MCF 10A (cell line): ENCODE data around the gene RTP5. TPM values are rescaled to one million over a fixed set of nuclear protein-coding genes. Genes with fewer than 3 reads are reported as not detected.

ENCODE experiments used
- BruUV-seq: library from RNA; stranded (reverse); fragments of 400-500 nt; replicated peaks from 2 replicates; lab custom pipeline; 2021; lab: Mats Ljungman, UMichigan
- CTCF ChIA-PET: fragments of 300-600 bp; sonication (Branson Sonifier 250); formaldehyde crosslinking; extraction: SDS; loops from one replicate; lab custom pipeline; 2021; ENCODE audit warnings: antibody characterized with exemption, inconsistent platforms; lab: Yijun Ruan, JAX
- POLR2A ChIA-PET: fragments of 300-600, 350-650 bp; sonication (Branson Sonifier 250); formaldehyde crosslinking; extraction: SDS; loops from one replicate; lab custom pipeline; 2020; ENCODE audit warnings: antibody characterized with exemption, inconsistent platforms; lab: Yijun Ruan, JAX
- DNase-seq: peaks from one replicate; pipeline ENCODE4 v3.0.0-alpha.2; 2018; ENCODE audit not compliant: unreplicated experiment
- H3K27ac Mint-ChIP-seq: one replicate; pipeline ENCODE4 v1.8.0; 2022; ENCODE audit warnings: mild to moderate bottlenecking, low read depth, mixed read lengths; ENCODE audit not compliant: unreplicated experiment
- H3K27me3 Mint-ChIP-seq: one replicate; pipeline ENCODE4 v1.8.0; 2022; ENCODE audit warnings: mixed read lengths; ENCODE audit not compliant: insufficient read depth, unreplicated experiment
- H3K36me3 Mint-ChIP-seq: one replicate; pipeline ENCODE4 v1.8.0; 2022; ENCODE audit warnings: mild to moderate bottlenecking, moderate library complexity, mixed read lengths; ENCODE audit not compliant: insufficient read depth, unreplicated experiment
- H3K4me1 Mint-ChIP-seq: one replicate; pipeline ENCODE4 v1.8.0; 2022; ENCODE audit warnings: mixed read lengths; ENCODE audit not compliant: insufficient read depth, unreplicated experiment
- H3K4me3 Mint-ChIP-seq: one replicate; pipeline ENCODE4 v1.8.0; 2022; ENCODE audit warnings: mild to moderate bottlenecking, moderate library complexity, mixed read lengths; ENCODE audit not compliant: unreplicated experiment
- H3K9me3 Mint-ChIP-seq: one replicate; pipeline ENCODE4 v1.8.0; 2022; ENCODE audit warnings: mixed read lengths; ENCODE audit not compliant: unreplicated experiment
- intact Hi-C: fragments of 100-400 bp; cut with micrococcal nuclease; formaldehyde crosslinking; loops from 2 replicates; pipeline ENCODE4 v1.14.1; 2022
- total RNA-seq: library from RNA; stranded (reverse); gene quantifications from 2 replicates; pipeline ENCODE4 v1.2.3, GENCODE V29; 2022
- TF ChIP-seq, protein P1 (sequence below): fragments of 200-600 bp; IDR thresholded peaks from one replicate; pipeline ENCODE4 v1.8.0; 2022; ENCODE audit warnings: antibody characterized with exemption, mild to moderate bottlenecking; ENCODE audit not compliant: unreplicated experiment

The RTP5 gene
- total RNA-seq, 1 experiment from 2014 or later = not detected

DNA sequence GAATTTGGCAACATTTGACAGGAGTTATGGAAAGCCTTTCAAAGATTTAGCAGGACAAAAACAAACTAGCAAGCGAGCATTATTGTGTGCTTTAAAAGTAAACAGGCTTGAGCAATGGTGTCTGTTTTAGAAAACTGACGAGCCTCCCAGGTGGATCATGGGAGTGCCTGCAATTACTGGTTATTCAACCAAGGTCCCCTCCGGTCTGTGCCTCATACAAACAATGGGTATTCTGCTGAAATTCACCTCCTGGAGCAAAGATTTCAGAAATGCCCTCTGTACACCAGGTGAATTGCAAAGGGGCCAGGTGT, 22.4 kb downstream of the RTP5 start:
- H3K4me1 Mint-ChIP-seq = no peaks in the 10 kb centered on the region
- H3K36me3 Mint-ChIP-seq = peaks cover 13% of the 10 kb centered on the region
- no peaks in the 10 kb centered on the region for H3K27me3 Mint-ChIP-seq
- intact Hi-C loops = no loop called here
- POLR2A ChIA-PET = no interaction called here
- no peak overlapping the region for H3K27ac Mint-ChIP-seq
- H3K4me3 Mint-ChIP-seq = no peak overlapping the region
- CTCF ChIA-PET = interaction anchor here (0.9 kb wide), 1 partner anchor 61 kb away, joined by 3 read pairs; no protein-coding TSS in a partner anchor
- no peaks in the 10 kb centered on the region for H3K9me3 Mint-ChIP-seq
- no peak for DNase-seq
- no TSS peak for BruUV-seq
- TF ChIP-seq, protein P1, sequence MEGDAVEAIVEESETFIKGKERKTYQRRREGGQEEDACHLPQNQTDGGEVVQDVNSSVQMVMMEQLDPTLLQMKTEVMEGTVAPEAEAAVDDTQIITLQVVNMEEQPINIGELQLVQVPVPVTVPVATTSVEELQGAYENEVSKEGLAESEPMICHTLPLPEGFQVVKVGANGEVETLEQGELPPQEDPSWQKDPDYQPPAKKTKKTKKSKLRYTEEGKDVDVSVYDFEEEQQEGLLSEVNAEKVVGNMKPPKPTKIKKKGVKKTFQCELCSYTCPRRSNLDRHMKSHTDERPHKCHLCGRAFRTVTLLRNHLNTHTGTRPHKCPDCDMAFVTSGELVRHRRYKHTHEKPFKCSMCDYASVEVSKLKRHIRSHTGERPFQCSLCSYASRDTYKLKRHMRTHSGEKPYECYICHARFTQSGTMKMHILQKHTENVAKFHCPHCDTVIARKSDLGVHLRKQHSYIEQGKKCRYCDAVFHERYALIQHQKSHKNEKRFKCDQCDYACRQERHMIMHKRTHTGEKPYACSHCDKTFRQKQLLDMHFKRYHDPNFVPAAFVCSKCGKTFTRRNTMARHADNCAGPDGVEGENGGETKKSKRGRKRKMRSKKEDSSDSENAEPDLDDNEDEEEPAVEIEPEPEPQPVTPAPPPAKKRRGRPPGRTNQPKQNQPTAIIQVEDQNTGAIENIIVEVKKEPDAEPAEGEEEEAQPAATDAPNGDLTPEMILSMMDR = no peak

DNA sequence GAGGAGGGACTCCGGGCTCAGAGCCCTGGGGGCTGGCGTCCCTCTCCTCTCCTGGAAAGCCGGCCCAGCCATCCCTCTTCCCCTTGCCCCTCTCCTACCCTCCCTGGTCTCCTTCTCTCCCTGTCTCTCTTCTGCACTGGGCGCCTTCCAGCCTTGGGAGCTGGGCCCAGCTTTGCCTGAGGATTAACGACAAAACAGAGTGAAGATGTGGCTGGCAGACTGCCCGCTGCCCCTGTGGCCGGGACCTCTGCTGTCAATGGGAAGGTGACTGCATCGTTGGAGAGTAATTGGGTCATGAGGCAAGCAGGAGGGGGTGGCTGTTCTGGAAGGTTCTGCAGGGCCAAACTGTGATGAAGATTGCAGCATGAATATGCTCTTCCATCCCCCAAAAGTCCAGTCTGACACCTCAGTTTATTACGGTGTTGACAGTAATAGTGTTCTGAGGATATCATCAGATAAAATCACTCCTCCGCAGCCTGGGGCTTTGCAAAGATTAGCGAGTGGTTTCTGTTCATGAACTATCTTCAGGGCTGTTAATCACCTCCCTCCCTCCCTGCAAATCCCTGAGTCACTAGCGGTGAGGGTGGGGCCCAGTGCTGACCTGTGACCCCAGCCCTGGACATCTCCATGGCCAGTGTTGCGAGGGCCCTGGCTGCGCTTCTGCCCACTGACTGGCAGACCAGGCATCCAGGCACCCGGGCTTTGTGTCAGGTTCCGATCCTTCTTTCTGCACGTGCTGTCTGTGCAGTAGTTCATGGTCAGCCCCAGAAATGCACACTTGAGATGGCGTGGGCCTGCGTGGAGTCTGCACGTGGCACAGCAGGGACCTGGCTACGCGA, 23.0 kb downstream of the RTP5 start:
- DNase-seq = no peak
- no TSS peak for BruUV-seq
- CTCF ChIA-PET = interaction anchor here (0.9 kb wide), 1 partner anchor 60 kb away, joined by 3 read pairs; no protein-coding TSS in a partner anchor
- Mint-ChIP-seq H3K27ac (no peak overlapping the region), H3K27me3 (no peaks in the 10 kb centered on the region), H3K36me3 (peaks cover 13% of the 10 kb centered on the region), H3K4me3 (no peak overlapping the region), H3K4me1 (no peaks in the 10 kb centered on the region), H3K9me3 (no peaks in the 10 kb centered on the region)
- POLR2A ChIA-PET = no interaction called here
- intact Hi-C loops = no loop called here
- TF ChIP-seq, protein P1 = no peak

DNA sequence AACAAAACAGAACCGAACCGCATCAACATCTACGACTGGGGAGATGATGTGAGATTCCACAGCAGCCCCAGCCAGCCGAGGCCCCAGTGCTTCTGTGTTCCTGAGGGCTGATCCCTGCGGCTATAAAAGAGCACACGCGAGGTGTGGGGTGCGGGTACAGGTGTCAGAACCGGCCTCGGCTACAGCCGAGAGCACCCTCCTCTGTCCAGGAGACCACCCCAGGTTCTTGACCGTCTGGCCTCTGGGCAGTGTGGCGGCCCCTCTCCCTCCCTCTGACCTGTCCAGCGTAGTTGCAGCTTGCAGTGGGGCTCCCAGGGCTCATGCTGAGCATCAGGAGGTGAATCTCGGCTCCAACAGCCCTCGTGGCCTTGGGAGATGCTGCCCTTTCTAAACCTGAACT, 23.7 kb downstream of the RTP5 start:
- Mint-ChIP-seq H3K9me3 (no peaks in the 10 kb centered on the region), H3K4me3 (no peak overlapping the region), H3K27me3 (no peaks in the 10 kb centered on the region), H3K27ac (no peak overlapping the region), H3K4me1 (no peaks in the 10 kb centered on the region), H3K36me3 (peaks cover 13% of the 10 kb centered on the region)
- ChIA-PET POLR2A (no interaction called here), CTCF (no interaction called here)
- BruUV-seq = no TSS peak
- intact Hi-C loops = no loop called here
- DNase-seq = no peak
- TF ChIP-seq, protein P1 = no peak

DNA sequence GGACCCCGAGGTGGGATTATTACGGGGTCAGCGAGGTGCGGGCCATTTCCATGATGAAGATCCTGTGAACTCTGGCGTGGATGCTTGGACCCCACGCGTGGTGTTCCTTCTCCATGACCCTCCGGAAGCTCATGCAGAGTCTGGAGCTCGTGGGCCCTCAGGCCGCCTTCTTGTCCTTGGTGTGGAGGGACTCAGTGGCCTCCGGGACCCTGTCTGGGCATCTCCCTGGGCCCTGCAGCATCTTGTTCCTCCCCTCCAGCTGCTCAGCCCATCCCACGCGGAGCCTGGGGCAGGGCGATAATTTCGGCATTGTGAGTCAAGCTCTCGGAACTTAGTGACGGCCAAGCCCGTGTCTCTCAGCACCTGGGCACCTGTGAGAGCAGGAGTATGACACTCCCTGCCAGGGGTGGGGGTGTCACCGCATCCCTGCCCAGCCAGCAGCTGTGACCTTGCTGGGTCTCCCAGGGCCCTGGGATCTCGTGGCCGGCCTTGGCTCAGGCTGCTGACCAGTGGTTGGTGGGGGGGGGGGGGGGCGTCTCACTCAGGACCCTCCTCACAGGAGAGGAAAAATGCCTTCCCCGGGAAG, 24.6 kb downstream of the RTP5 start:
- BruUV-seq = no TSS peak
- intact Hi-C loops = no loop called here
- ChIA-PET CTCF (no interaction called here), POLR2A (interaction anchor here (1.4 kb wide), 1 partner anchor 192 kb away, joined by 4 read pairs; the partner anchor contains the start of gene ING5)
- TF ChIP-seq, protein P1 = no peak
- Mint-ChIP-seq H3K4me3 (no peak overlapping the region), H3K9me3 (no peaks in the 10 kb centered on the region), H3K27ac (no peak overlapping the region), H3K4me1 (no peaks in the 10 kb centered on the region), H3K27me3 (no peaks in the 10 kb centered on the region), H3K36me3 (peaks cover 13% of the 10 kb centered on the region)
- peak; percentile 17 for DNase-seq
